Measurements from ENCODE around the gene SLK. TPM values are rescaled to one million over a fixed set of nuclear protein-coding genes. Genes with fewer than 3 reads are reported as not detected.

The SLK gene
- total and polyA plus RNA-seq, 10 of the 15 experiments (the other 5 are each of a cell fraction or from before 2014, with no cell fraction given), result 2.5 to 24.2 (median 11.1) TPM

DNA sequence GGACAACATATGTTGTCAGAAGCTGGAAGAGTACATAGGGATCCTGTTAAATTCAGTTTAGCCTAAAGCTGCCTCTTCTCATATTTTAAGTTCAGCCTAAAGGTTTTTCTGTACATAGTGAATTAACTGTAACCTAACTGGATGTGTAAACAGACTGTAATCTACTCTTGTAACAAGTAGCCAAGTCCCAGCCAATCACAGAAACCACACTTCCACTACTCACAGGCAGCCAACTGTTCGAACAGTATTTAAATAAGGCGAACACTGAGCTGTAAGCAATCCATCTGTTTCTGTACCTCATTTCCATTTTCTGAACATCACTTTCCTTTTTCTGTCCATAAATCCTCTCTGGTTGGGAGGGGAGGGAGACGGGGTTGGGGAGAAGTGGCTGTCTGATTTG lies 34.0 kb upstream of the SLK start:
- H3K79me2 ChIP-seq (ENCODE audit: control insufficient read depth, insufficient read depth, low read length), result no peaks in the 10 kb centered on the region
- SMC1A ChIA-PET (ENCODE audit: uncharacterized antibody, unreplicated experiment), result interaction anchor here (0.8 kb wide), 1 partner anchor 8 kb away, joined by 3 read pairs; no protein-coding TSS in a partner anchor
- no peak overlapping the region for H3K4me2 ChIP-seq (ENCODE audit: control insufficient read depth, insufficient read depth)
- POLR2A ChIA-PET, result interaction anchor here (1.0 kb wide), 1 partner anchor 16 kb away, joined by 5 read pairs; no protein-coding TSS in a partner anchor
- DNase-seq (ENCODE audit: low read depth, low spot score) (no peak), FAIRE-seq (no peak), ATAC-seq (no peak)
- CTCF ChIA-PET, result no interaction called here
- TF ChIP-seq BHLHE40 (IDR thresholded peaks at IDR 0.05; ENCODE audit: borderline replicate concordance in 1 of 2, low read depth in 2 of 2, low read length in 1 of 2) (no peak), NFXL1 (IDR thresholded peaks at IDR 0.05; ENCODE audit: borderline replicate concordance) (no peak), SREBF2 (IDR thresholded peaks at IDR 0.05; ENCODE audit: low read length) (no peak), RB1 (IDR thresholded peaks at IDR 0.05; ENCODE audit: borderline replicate concordance) (no peak), RAD21 (IDR thresholded peaks at IDR 0.05; ENCODE audit: insufficient read depth, low read depth, low read length) (no peak), ZBED1 (IDR thresholded peaks at IDR 0.05; ENCODE audit: borderline replicate concordance) (no peak), ZNF217 (IDR thresholded peaks at IDR 0.05) (no peak), RAD51 (IDR thresholded peaks at IDR 0.05) (no peak), JUND (IDR thresholded peaks at IDR 0.05; ENCODE audit: low read depth, low read length) (no peak)
- no peaks in the 10 kb centered on the region for H3K4me1 ChIP-seq (ENCODE audit: control insufficient read depth, insufficient read depth, low read length)
- H3K9ac ChIP-seq (ENCODE audit: control insufficient read depth, insufficient read depth, low read length), result no peak overlapping the region
- RAD21 ChIA-PET (ENCODE audit: unreplicated experiment), result no interaction called here
- H3K4me3 ChIP-seq, result no peak overlapping the region
- 64% methylated on average over 3 of the region's 3 CpGs for WGBS (ENCODE audit: insufficient coverage, insufficient replicate concordance, low lambda C conversion rate, missing lambda C conversion rate)
- H3K9me3 ChIP-seq (replicated peaks; ENCODE audit: control insufficient read depth, insufficient read depth, low read length), result no peaks in the 10 kb centered on the region
- in situ Hi-C loops (cut with MboI) (no loop called here), intact Hi-C loops (cut with micrococcal nuclease; ENCODE audit: unreplicated experiment) (no loop called here)
- no peaks in the 10 kb centered on the region for H3K36me3 ChIP-seq (ENCODE audit: control insufficient read depth in 2 of 2, insufficient read depth in 2 of 2, low read length in 1 of 2)
- H3K27me3 ChIP-seq (replicated peaks in 1 of 2; ENCODE audit: control insufficient read depth in 2 of 2, insufficient read depth in 2 of 2, low read length in 1 of 2), result no peaks in the 10 kb centered on the region
- no peak overlapping the region for H2AFZ ChIP-seq (ENCODE audit: control insufficient read depth, low read depth, low read length)
- H4K20me1 ChIP-seq (ENCODE audit: control insufficient read depth, insufficient read depth), result no peaks in the 10 kb centered on the region
- BruUV-seq (replicated peaks), result no TSS peak
- H3K27ac ChIP-seq (ENCODE audit: control insufficient read depth, insufficient read depth), result no peak overlapping the region

DNA sequence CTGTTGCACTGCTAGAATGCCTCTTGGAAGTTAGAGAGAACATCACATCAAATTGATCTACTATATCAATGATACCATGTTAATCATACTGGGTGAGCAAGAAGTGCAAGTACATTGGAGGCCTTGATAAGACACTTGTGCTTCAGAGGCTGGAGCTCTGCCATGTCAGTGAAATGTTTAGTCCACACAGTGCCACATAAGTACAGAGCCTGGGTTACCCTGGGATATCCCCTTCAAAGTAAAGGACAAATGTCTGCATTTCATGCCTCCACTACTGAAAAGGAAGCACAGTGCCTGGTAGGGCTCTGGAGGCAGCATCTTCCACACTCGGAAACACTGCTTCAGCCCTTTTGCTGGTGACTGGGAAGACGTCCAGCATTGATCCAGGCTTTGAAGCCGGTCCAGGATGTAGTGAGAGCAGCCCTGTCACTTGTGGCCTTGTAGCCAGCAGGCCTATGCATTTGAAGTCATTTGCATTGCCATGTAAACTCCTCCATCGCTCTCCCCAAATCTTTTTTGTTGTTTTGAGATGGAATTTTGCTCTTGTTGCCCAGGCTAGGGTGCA lies 33.3 kb upstream of the SLK start:
- RAD21 ChIA-PET (ENCODE audit: unreplicated experiment), result no interaction called here
- POLR2A ChIA-PET, result no interaction called here
- TF ChIP-seq, protein P1, sequence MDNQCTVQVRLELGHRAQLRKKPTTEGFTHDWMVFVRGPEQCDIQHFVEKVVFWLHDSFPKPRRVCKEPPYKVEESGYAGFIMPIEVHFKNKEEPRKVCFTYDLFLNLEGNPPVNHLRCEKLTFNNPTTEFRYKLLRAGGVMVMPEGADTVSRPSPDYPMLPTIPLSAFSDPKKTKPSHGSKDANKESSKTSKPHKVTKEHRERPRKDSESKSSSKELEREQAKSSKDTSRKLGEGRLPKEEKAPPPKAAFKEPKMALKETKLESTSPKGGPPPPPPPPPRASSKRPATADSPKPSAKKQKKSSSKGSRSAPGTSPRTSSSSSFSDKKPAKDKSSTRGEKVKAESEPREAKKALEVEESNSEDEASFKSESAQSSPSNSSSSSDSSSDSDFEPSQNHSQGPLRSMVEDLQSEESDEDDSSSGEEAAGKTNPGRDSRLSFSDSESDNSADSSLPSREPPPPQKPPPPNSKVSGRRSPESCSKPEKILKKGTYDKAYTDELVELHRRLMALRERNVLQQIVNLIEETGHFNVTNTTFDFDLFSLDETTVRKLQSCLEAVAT (IDR thresholded peaks at IDR 0.05), result no peak
- TF ChIP-seq STAT3 (IDR thresholded peaks at IDR 0.05; ENCODE audit: low read depth, low read length) (no peak), EP300 (IDR thresholded peaks at IDR 0.05; ENCODE audit: borderline replicate concordance in 1 of 2, control insufficient read depth in 1 of 2, low read depth in 2 of 2, low read length in 2 of 2) (no peak), EZH2 (IDR thresholded peaks at IDR 0.05; ENCODE audit: borderline replicate concordance, control insufficient read depth, low read depth, low read length) (no peak), MYB (IDR thresholded peaks at IDR 0.05; ENCODE audit: borderline replicate concordance, low read depth, low read length) (no peak), BMI1 (IDR thresholded peaks at IDR 0.05; ENCODE audit: borderline replicate concordance) (no peak), NFYB (IDR thresholded peaks at IDR 0.05; ENCODE audit: insufficient read depth, low read depth, low read length) (no peak), HCFC1 (IDR thresholded peaks at IDR 0.05; ENCODE audit: low read length) (no peak)

More for the DNA sequence above, 33.3 kb upstream of the SLK start:
- ChIA-PET CTCF (no interaction called here), SMC1A (ENCODE audit: uncharacterized antibody, unreplicated experiment) (no interaction called here)
- no peak overlapping the region for H3K4me3 ChIP-seq
- BruUV-seq (replicated peaks), result no TSS peak
- no peaks in the 10 kb centered on the region for H3K27me3 ChIP-seq (replicated peaks in 1 of 2; ENCODE audit: control insufficient read depth in 2 of 2, insufficient read depth in 2 of 2, low read length in 1 of 2)
- ATAC-seq (no peak; the same call in 2 of the 3 replicates), FAIRE-seq (no peak), DNase-seq (ENCODE audit: low read depth, low spot score) (no peak)
- in situ Hi-C loops (cut with MboI), result no loop called here
- H3K27ac ChIP-seq (ENCODE audit: control insufficient read depth, insufficient read depth), result no peak overlapping the region
- no peak overlapping the region for H3K4me2 ChIP-seq (ENCODE audit: control insufficient read depth, insufficient read depth)
- no peaks in the 10 kb centered on the region for H3K4me1 ChIP-seq (ENCODE audit: control insufficient read depth, insufficient read depth, low read length)
- intact Hi-C loops (cut with micrococcal nuclease; ENCODE audit: unreplicated experiment), result no loop called here
- no peaks in the 10 kb centered on the region for H3K79me2 ChIP-seq (ENCODE audit: control insufficient read depth, insufficient read depth, low read length)
- no peak overlapping the region for H2AFZ ChIP-seq (ENCODE audit: control insufficient read depth, low read depth, low read length)
- 53% methylated on average over 4 of the region's 4 CpGs for WGBS (ENCODE audit: insufficient coverage, insufficient replicate concordance, low lambda C conversion rate, missing lambda C conversion rate)
- no peak overlapping the region for H3K9ac ChIP-seq (ENCODE audit: control insufficient read depth, insufficient read depth, low read length)
- H3K36me3 ChIP-seq (ENCODE audit: control insufficient read depth in 2 of 2, insufficient read depth in 2 of 2, low read length in 1 of 2), result no peaks in the 10 kb centered on the region
- H4K20me1 ChIP-seq (ENCODE audit: control insufficient read depth, insufficient read depth), result no peaks in the 10 kb centered on the region
- no peaks in the 10 kb centered on the region for H3K9me3 ChIP-seq (replicated peaks; ENCODE audit: control insufficient read depth, insufficient read depth, low read length)

Measured in GM12878 (cell line).